Type B pancreatic cell (in vitro differentiated cells): ENCODE measurements around the gene OR10A7. TPM values are rescaled to one million over a fixed set of nuclear protein-coding genes. Genes with fewer than 3 reads are reported as not detected.

Source experiments
- DNase-seq: peaks from one replicate; pipeline ENCODE4 v3.0.0; 2021; ENCODE audit warnings: mixed read lengths; ENCODE audit not compliant: unreplicated experiment; ENCODE audit errors: extremely low spot score
- H3K27ac Mint-ChIP-seq: 2 replicates; pipeline ENCODE4 v1.8.0; 2021; ENCODE audit warnings: mild to moderate bottlenecking, mixed read lengths
- H3K27me3 Mint-ChIP-seq: 2 replicates; pipeline ENCODE4 v1.8.0; 2021; ENCODE audit warnings: mixed read lengths
- H3K36me3 Mint-ChIP-seq: 2 replicates; pipeline ENCODE4 v1.8.0; 2021; ENCODE audit warnings: mixed read lengths
- H3K4me1 Mint-ChIP-seq: one replicate; pipeline ENCODE4 v1.8.0; 2021; ENCODE audit warnings: mixed read lengths; ENCODE audit not compliant: unreplicated experiment
- H3K4me3 Mint-ChIP-seq: 2 replicates; pipeline ENCODE4 v1.8.0; 2021; ENCODE audit warnings: mild to moderate bottlenecking, mixed read lengths
- H3K9me3 Mint-ChIP-seq: 2 replicates; pipeline ENCODE4 v1.8.0; 2021; ENCODE audit warnings: mixed read lengths
- CTCF ChIP-seq: fragments of 200-600 bp; sonication (generic); conservative IDR thresholded peaks from 2 replicates; pipeline ENCODE4 v1.5.0; 2021; ENCODE audit warnings: antibody characterized with exemption, mild to moderate bottlenecking
- total RNA-seq: library from RNA; stranded (reverse); gene quantifications from 2 replicates; pipeline ENCODE4 v1.2.1, GENCODE V29; 2021; ENCODE audit warnings: low replicate concordance

Gene OR10A7
- total RNA-seq, 1 donor from 2014 or later = not detected

- no peaks in the 10 kb centered on the region for H3K9me3 Mint-ChIP-seq
- DNase-seq = no peak
- H3K4me1 Mint-ChIP-seq = no peaks in the 10 kb centered on the region
- no peak overlapping the region for H3K27ac Mint-ChIP-seq
- TF ChIP-seq CTCF = no peak
- H3K36me3 Mint-ChIP-seq = no peaks in the 10 kb centered on the region
- H3K4me3 Mint-ChIP-seq = no peak overlapping the region
- peaks cover 3% of the 10 kb centered on the region for H3K27me3 Mint-ChIP-seq
These were observed 25.3 kb downstream of the OR10A7 start for GRCh38 chr12:55246159-55246558.

- Mint-ChIP-seq H3K4me1 (no peaks in the 10 kb centered on the region), H3K9me3 (no peaks in the 10 kb centered on the region), H3K36me3 (no peaks in the 10 kb centered on the region), H3K4me3 (no peak overlapping the region), H3K27ac (no peak overlapping the region), H3K27me3 (peaks cover 3% of the 10 kb centered on the region)
- no peak for TF ChIP-seq CTCF
- no peak for DNase-seq
These were observed 30.1 kb downstream of the OR10A7 start for GRCh38 chr12:55250944-55251343.

- DNase-seq = no peak
- no peaks in the 10 kb centered on the region for H3K4me1 Mint-ChIP-seq
- TF ChIP-seq CTCF = no peak
- no peak overlapping the region for H3K27ac Mint-ChIP-seq
- no peak overlapping the region for H3K4me3 Mint-ChIP-seq
- H3K27me3 Mint-ChIP-seq = peaks cover 2% of the 10 kb centered on the region
- H3K36me3 Mint-ChIP-seq = no peaks in the 10 kb centered on the region
- H3K9me3 Mint-ChIP-seq = no peaks in the 10 kb centered on the region
These were observed 32.5 kb downstream of the OR10A7 start for GRCh38 chr12:55253281-55253680.

GRCh38 chr12:55256831-55257230 lies 36.0 kb downstream of the OR10A7 start:
- Mint-ChIP-seq H3K27me3 (no peaks in the 10 kb centered on the region), H3K27ac (no peak overlapping the region), H3K9me3 (no peaks in the 10 kb centered on the region), H3K4me3 (no peak overlapping the region), H3K4me1 (no peaks in the 10 kb centered on the region), H3K36me3 (no peaks in the 10 kb centered on the region)
- TF ChIP-seq CTCF = no peak
- no peak for DNase-seq

- DNase-seq = no peak
- Mint-ChIP-seq H3K9me3 (no peaks in the 10 kb centered on the region), H3K4me1 (no peaks in the 10 kb centered on the region), H3K27ac (no peak overlapping the region), H3K4me3 (no peak overlapping the region), H3K27me3 (no peaks in the 10 kb centered on the region), H3K36me3 (no peaks in the 10 kb centered on the region)
- no peak for TF ChIP-seq CTCF
These were observed 37.5 kb downstream of the OR10A7 start for GRCh38 chr12:55258303-55258702.

Other genes with a start within 250 kb of the OR10A7 start
- not detected in 2 replicates for gene TESPA1, start 236.3 kb upstream of the OR10A7 start, total RNA-seq
- 1.6 and 3.3 TPM in 2 replicates for gene NEUROD4, start 201.1 kb upstream of the OR10A7 start, total RNA-seq
- gene OR9K2, start 94.6 kb upstream of the OR10A7 start, total RNA-seq = not detected in 2 replicates
- not detected in 2 replicates for gene OR6C74, start 23.6 kb downstream of the OR10A7 start, total RNA-seq
- gene OR6C6, start 75.5 kb downstream of the OR10A7 start, total RNA-seq = not detected in 2 replicates
- gene OR6C1, start 93.3 kb downstream of the OR10A7 start, total RNA-seq = not detected in 2 replicates
- not detected in 2 replicates for gene OR6C3, start 109.7 kb downstream of the OR10A7 start, total RNA-seq
- not detected in 2 replicates for gene OR6C75, start 141.9 kb downstream of the OR10A7 start, total RNA-seq
- gene OR6C65, start 179.5 kb downstream of the OR10A7 start, total RNA-seq = not detected in 2 replicates
- not detected in 2 replicates for gene OR6C76, start 205.2 kb downstream of the OR10A7 start, total RNA-seq
- gene OR6C2, start 223.1 kb downstream of the OR10A7 start, total RNA-seq = not detected in 2 replicates
- gene OR6C70, start 249.1 kb downstream of the OR10A7 start, total RNA-seq = not detected in 2 replicates